Mucosa of descending colon (tissue), 3 donors: Measurements from ENCODE around the gene CUL1. TPM values are rescaled to one million over a fixed set of nuclear protein-coding genes. Genes with fewer than 3 reads are reported as not detected.

Experiments used
- ATAC-seq: fragments of 200-7000 bp; cut with Tn5 transposase; one replicate; pipeline ENCODE4 v1.9.1; 2020; ENCODE audit warnings: mild to moderate bottlenecking, moderate library complexity
- DNase-seq, 3 donors: peaks; one replicate each; pipeline ENCODE4 v3.0.0-alpha.2; 2020
- H3K36me3 ChIP-seq: fragments of 200-600 bp; one replicate; pipeline ENCODE4 v1.8.0; 2021; ENCODE audit warnings: low read depth, mild to moderate bottlenecking
- H3K4me1 ChIP-seq: fragments of 200-600 bp; one replicate; pipeline ENCODE4 v1.8.0; 2021; ENCODE audit warnings: low read depth, mild to moderate bottlenecking
- H3K4me3 ChIP-seq: fragments of 200-600 bp; one replicate; pipeline ENCODE4 v1.8.0; 2021; ENCODE audit warnings: mild to moderate bottlenecking
- H3K9me3 ChIP-seq: fragments of 200-600 bp; one replicate; pipeline ENCODE4 v1.8.0; 2021; ENCODE audit warnings: mild to moderate bottlenecking
- intact Hi-C, 2 donors: fragments of 100-400 bp; cut with DNase I in 1 of 2; cut with micrococcal nuclease in 1 of 2; formaldehyde crosslinking; loops; one replicate each; pipeline versions ENCODE4 v1.11.0 to v1.11.1; 2022; cut with DNase I, micrococcal nuclease
- total RNA-seq, 3 donors: library from RNA; stranded (reverse); fragmentation: NEBNext Ultra II Directional in 2 of 3; extraction: Animal tissue kit (Norgen Biotek cat#: 25700) in 2 of 3; gene quantifications; one replicate each; pipeline versions ENCODE4 v1.2.1 to v1.2.4, GENCODE V29; 2021 to 2023
- TF ChIP-seq, protein P1 (sequence below): fragments of 200-600 bp; IDR thresholded peaks from one replicate; pipeline ENCODE4 v1.8.0; 2022; ENCODE audit warnings: antibody characterized with exemption, mild to moderate bottlenecking
- donor health status: DM: no; HTN: no; CAD: no; lungs with moderate emphysema.
- donor health status: DM: no; HTN: no; CAD: no.
- donor health status: DM: no; HTN: yes; CAD: no.

CUL1 gene
- total RNA-seq, 3 donors from 2014 or later = 28.7 to 58.1 (median 33.3) TPM

GRCh38 chr7:148790850-148791249, 92.1 kb downstream of the CUL1 start:
- Histone ChIP-seq H3K4me1 (no peaks in the 10 kb centered on the region), H3K4me3 (no peak overlapping the region), H3K36me3 (peaks cover 14% of the 10 kb centered on the region), H3K9me3 (no peaks in the 10 kb centered on the region)
- ATAC-seq (no peak), DNase-seq (no peak)
- TF ChIP-seq, protein P1, sequence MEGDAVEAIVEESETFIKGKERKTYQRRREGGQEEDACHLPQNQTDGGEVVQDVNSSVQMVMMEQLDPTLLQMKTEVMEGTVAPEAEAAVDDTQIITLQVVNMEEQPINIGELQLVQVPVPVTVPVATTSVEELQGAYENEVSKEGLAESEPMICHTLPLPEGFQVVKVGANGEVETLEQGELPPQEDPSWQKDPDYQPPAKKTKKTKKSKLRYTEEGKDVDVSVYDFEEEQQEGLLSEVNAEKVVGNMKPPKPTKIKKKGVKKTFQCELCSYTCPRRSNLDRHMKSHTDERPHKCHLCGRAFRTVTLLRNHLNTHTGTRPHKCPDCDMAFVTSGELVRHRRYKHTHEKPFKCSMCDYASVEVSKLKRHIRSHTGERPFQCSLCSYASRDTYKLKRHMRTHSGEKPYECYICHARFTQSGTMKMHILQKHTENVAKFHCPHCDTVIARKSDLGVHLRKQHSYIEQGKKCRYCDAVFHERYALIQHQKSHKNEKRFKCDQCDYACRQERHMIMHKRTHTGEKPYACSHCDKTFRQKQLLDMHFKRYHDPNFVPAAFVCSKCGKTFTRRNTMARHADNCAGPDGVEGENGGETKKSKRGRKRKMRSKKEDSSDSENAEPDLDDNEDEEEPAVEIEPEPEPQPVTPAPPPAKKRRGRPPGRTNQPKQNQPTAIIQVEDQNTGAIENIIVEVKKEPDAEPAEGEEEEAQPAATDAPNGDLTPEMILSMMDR = no peak
- intact Hi-C loops = no loop called here

DNA sequence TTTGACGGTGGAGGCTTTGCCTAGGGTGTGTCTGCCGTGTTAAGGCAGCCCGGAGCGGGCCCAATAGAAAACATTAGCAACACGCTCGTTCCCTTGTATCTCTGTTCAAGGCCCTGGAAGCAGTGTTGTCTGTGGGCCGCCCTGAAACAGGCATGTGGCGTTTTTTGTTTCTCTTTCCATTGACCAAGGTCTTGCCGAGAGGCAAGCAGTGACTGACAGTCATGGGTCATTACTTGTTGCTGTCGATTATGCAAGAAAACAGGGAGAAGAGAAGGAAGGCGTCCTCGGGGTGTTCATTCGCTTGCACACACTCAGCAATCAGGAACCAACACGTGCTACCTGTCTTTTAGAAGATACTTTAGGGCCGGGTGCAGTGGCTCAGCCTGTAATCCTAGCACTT, 92.8 kb downstream of the CUL1 start:
- TF ChIP-seq, protein P1 = no peak
- Histone ChIP-seq H3K4me1 (no peaks in the 10 kb centered on the region), H3K4me3 (no peak overlapping the region), H3K36me3 (peaks cover 14% of the 10 kb centered on the region), H3K9me3 (no peaks in the 10 kb centered on the region)
- intact Hi-C loops = no loop called here
- DNase-seq (no peak), ATAC-seq (no peak)

DNA sequence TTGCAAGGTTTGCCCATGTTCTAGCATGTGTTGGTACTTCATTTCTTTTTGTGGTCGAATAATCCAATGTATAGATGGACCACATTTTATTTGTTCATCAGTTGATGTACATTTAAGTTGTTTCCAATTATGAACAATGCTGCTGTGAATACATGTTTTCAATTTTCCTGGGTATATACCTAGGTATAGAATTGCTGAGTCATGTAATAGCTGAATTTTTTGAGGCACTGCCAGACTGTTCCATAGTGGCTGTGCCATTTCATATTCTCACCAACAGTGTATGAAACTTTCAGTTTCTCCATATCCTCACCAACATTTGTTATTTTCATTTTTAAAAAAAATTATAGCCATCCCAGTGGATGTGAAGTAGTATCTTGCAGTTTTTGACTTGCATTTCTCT, 94.9 kb downstream of the CUL1 start:
- Histone ChIP-seq H3K36me3 (peaks cover 7% of the 10 kb centered on the region), H3K4me3 (no peak overlapping the region), H3K4me1 (no peaks in the 10 kb centered on the region), H3K9me3 (no peaks in the 10 kb centered on the region)
- intact Hi-C loops = no loop called here
- DNase-seq (no peak), ATAC-seq (no peak)
- TF ChIP-seq, protein P1 = no peak

DNA sequence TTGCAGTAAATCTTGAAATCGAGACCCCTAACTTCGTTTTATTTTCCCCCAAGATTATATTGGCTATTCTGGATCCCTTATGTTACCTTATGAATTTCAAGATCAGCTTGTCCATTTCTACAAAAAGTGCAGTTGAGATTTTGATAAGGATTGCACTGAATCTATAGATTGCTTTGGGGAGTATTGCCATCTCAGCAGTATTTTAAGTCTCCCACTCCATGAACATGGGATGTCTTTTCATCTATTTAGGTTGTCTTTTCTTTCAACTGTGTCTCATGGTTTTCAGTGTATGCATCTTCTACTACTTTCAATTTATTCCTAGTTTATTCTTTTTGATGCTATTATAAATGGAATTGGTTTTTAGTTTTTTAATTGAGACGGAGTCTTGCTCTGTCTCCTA, 95.8 kb downstream of the CUL1 start:
- ATAC-seq (no peak), DNase-seq (no peak)
- intact Hi-C loops = no loop called here
- Histone ChIP-seq H3K36me3 (peaks cover 4% of the 10 kb centered on the region), H3K9me3 (no peaks in the 10 kb centered on the region), H3K4me3 (no peak overlapping the region), H3K4me1 (no peaks in the 10 kb centered on the region)
- TF ChIP-seq, protein P1 = no peak

DNA sequence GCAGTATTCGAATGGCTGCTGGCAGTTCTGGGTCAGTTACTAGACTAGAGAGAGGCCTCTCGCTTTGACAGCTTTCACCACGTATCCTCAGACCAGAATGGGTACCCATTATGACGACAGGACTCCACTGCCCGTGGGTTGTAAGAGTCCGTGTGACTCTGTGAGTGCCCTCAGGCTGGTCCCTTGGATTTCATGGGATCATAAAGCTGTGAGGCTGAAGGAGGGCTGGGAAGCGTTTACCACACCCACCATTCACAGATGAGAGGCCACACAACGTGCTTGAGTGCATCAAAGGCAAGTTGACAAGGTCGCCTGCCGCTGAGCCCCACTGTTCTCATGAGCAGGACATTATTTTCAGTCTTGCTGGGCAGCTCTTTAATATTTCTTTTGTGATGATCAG, 98.1 kb downstream of the CUL1 start:
- Histone ChIP-seq H3K4me3 (no peak overlapping the region), H3K4me1 (no peaks in the 10 kb centered on the region), H3K9me3 (no peaks in the 10 kb centered on the region), H3K36me3 (peaks cover 12% of the 10 kb centered on the region)
- TF ChIP-seq, protein P1 = no peak
- ATAC-seq (no peak), DNase-seq (no peak)
- intact Hi-C loops = no loop called here

GRCh38 chr7:148799893-148800555, 101.3 kb downstream of the CUL1 start:
- intact Hi-C loops = no loop called here
- Histone ChIP-seq H3K4me1 (no peaks in the 10 kb centered on the region), H3K9me3 (no peaks in the 10 kb centered on the region), H3K36me3 (peaks cover 8% of the 10 kb centered on the region), H3K4me3 (no peak overlapping the region)
- no peak for ATAC-seq
- TF ChIP-seq, protein P1 = no peak
- DNase-seq = no peak
